ENCODE measurements around the gene PSMD11. TPM values are rescaled to one million over a fixed set of nuclear protein-coding genes. Genes with fewer than 3 reads are reported as not detected.
A peak's percentile ranks its signal among the peaks of the same experiment; 100 is the strongest.

PSMD11 gene
- total RNA-seq, 1 donor from 2014 or later = 156 TPM

GRCh38 chr17:32489320-32490100 is 45.2 kb downstream of the PSMD11 start:
- peaks cover 62% of the 10 kb centered on the region for H3K4me1 Mint-ChIP-seq
- no peak for DNase-seq (ENCODE audit: low read depth, low spot score)
- H3K27me3 Mint-ChIP-seq (ENCODE audit: low read depth) = no peaks in the 10 kb centered on the region
- peak overlapping the region; percentile 65 for H3K27ac Mint-ChIP-seq (ENCODE audit: unreplicated experiment)
- peaks cover 15% of the 10 kb centered on the region for H3K36me3 Mint-ChIP-seq (ENCODE audit: low read depth)
- H3K4me3 Mint-ChIP-seq = peak overlapping the region; percentile 89
- H3K9me3 Mint-ChIP-seq = no peaks in the 10 kb centered on the region
- no peak for TF ChIP-seq CTCF (conservative IDR thresholded peaks at IDR 0.05)

- DNase-seq (ENCODE audit: low read depth, low spot score) = no peak
- Mint-ChIP-seq H3K36me3 (ENCODE audit: low read depth) (peaks cover 15% of the 10 kb centered on the region), H3K4me1 (peaks cover 62% of the 10 kb centered on the region), H3K27me3 (ENCODE audit: low read depth) (no peaks in the 10 kb centered on the region), H3K9me3 (no peaks in the 10 kb centered on the region), H3K27ac (ENCODE audit: unreplicated experiment) (peak overlapping the region; percentile 60), H3K4me3 (peak overlapping the region; percentile 89)
- no peak for TF ChIP-seq CTCF (conservative IDR thresholded peaks at IDR 0.05)
Measured at GRCh38 chr17:32490101-32490482, 45.8 kb downstream of the PSMD11 start.

GRCh38 chr17:32491371-32492263 is 47.3 kb downstream of the PSMD11 start:
- no peak overlapping the region for H3K27ac Mint-ChIP-seq (ENCODE audit: unreplicated experiment)
- H3K27me3 Mint-ChIP-seq (ENCODE audit: low read depth) = no peaks in the 10 kb centered on the region

GRCh38 chr17:32492264-32492589 is 47.9 kb downstream of the PSMD11 start:
- TF ChIP-seq CTCF (conservative IDR thresholded peaks at IDR 0.05) = no peak
- Mint-ChIP-seq H3K4me1 (peaks cover 55% of the 10 kb centered on the region), H3K27me3 (ENCODE audit: low read depth) (no peaks in the 10 kb centered on the region), H3K9me3 (no peaks in the 10 kb centered on the region), H3K27ac (ENCODE audit: unreplicated experiment) (no peak overlapping the region), H3K36me3 (ENCODE audit: low read depth) (peaks cover 15% of the 10 kb centered on the region), H3K4me3 (peak overlapping the region; percentile 78)
- no peak for DNase-seq (ENCODE audit: low read depth, low spot score)

More at GRCh38 chr17:32491371-32492263, 47.3 kb downstream of the PSMD11 start:
- Mint-ChIP-seq H3K4me1 (peaks cover 55% of the 10 kb centered on the region), H3K9me3 (no peaks in the 10 kb centered on the region), H3K36me3 (ENCODE audit: low read depth) (peaks cover 15% of the 10 kb centered on the region), H3K4me3 (peak overlapping the region; percentile 78)
- no peak for TF ChIP-seq CTCF (conservative IDR thresholded peaks at IDR 0.05)
- no peak for DNase-seq (ENCODE audit: low read depth, low spot score)

- no peak for DNase-seq (ENCODE audit: low read depth, low spot score)
- peaks cover 51% of the 10 kb centered on the region for H3K4me1 Mint-ChIP-seq
- H3K9me3 Mint-ChIP-seq = no peaks in the 10 kb centered on the region
- H3K4me3 Mint-ChIP-seq = peak overlapping the region; percentile 78
- H3K36me3 Mint-ChIP-seq (ENCODE audit: low read depth) = peaks cover 12% of the 10 kb centered on the region
- no peaks in the 10 kb centered on the region for H3K27me3 Mint-ChIP-seq (ENCODE audit: low read depth)
- no peak overlapping the region for H3K27ac Mint-ChIP-seq (ENCODE audit: unreplicated experiment)
- no peak for TF ChIP-seq CTCF (conservative IDR thresholded peaks at IDR 0.05)
Measured at GRCh38 chr17:32492648-32493289, 48.5 kb downstream of the PSMD11 start.
